DMS 273 (cell line): ENCODE measurements around the gene EGFL7.

Source experiments
- DNase-seq: peaks from one replicate; lab custom pipeline; 2025; ENCODE audit not compliant: unreplicated experiment; lab: John Stamatoyannopoulos, UW

EGFL7 gene

DNA sequence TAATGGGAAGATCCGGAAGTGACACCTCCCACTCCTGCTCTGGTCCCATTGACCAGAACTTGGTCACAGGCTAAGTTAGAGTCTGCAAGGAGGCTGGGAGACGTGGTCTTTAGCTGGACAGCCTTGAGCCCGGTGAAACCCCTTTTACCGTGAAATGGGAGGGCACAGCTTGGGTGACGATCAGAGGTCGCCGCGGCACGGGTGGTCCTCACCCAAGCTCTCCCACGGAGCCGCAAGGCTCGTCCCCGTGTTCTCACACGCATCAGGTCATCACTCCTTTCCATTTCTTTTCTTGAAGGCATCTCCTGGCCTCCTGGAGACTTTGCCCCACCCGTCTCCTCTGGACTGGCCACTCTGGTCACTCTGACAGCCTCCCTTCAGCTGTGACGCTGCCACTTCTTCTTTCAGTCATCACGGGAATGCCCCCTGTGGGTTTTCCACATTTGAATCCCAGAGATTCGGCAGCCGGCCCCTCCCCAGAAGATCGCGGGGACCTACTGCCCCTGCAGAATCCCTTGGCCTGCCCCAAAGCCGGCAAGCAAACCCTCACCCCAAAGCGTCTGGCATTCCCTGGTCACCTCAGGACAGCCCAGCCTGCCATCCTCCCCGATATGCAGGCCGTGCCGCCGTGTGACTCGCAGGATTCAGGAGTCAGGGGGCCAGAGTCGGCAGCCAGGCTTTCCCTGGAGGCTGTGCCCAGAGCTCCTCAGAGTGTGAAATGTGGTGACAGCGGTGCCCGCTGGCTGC lies 18.9 kb upstream of the EGFL7 start:
- DNase-seq, result no peak

- DNase-seq, result peak; percentile 93
Measured at GRCh38 chr9:136644343-136644592, 18.4 kb upstream of the EGFL7 start.

- no peak for DNase-seq
Measured at GRCh38 chr9:136644593-136645351, 17.9 kb upstream of the EGFL7 start.

- DNase-seq, result no peak
Measured at GRCh38 chr9:136645352-136645902, 17.3 kb upstream of the EGFL7 start.

DNA sequence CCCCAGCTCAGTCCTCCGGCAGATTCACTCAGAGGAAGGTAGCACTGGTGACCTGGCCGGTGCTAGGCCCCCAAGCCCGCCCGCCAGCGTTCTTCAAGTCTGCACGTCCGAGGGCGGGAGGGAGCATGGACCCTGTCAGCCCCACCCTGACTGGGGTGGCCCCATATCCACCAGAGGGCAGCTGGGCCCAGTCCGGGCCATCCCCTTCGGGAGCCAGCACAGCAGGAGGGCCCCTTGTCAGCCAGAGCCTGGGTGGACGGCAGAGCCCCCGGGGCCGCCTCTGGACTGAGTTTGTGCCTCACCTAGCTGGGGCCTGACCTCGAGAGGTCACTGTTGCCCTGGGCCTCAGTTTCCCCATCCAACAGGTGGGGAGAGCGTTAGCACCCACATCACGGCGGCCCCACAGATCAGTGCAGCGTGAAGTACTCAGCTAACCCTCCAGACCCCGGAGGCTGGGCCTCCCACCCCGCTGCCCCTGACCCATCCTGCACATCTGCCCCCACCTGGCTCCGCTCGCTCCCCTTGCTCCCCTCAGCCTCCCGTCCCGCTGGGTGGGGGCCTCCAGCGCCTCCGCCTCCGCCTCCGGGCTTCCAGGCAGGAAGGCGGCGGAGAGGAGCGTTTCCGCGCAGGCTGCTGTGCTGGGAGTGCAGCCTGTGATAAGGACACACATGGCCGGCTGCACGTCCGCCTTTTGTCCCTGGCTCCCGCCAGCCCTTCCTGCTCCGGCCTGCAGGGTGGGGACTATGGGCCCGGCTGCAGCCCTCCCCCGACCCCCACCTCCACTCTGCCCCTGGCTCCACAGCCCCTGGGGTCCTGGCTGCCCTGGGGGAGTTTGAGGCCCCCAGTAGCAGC lies 16.6 kb upstream of the EGFL7 start:
- no peak for DNase-seq

DNA sequence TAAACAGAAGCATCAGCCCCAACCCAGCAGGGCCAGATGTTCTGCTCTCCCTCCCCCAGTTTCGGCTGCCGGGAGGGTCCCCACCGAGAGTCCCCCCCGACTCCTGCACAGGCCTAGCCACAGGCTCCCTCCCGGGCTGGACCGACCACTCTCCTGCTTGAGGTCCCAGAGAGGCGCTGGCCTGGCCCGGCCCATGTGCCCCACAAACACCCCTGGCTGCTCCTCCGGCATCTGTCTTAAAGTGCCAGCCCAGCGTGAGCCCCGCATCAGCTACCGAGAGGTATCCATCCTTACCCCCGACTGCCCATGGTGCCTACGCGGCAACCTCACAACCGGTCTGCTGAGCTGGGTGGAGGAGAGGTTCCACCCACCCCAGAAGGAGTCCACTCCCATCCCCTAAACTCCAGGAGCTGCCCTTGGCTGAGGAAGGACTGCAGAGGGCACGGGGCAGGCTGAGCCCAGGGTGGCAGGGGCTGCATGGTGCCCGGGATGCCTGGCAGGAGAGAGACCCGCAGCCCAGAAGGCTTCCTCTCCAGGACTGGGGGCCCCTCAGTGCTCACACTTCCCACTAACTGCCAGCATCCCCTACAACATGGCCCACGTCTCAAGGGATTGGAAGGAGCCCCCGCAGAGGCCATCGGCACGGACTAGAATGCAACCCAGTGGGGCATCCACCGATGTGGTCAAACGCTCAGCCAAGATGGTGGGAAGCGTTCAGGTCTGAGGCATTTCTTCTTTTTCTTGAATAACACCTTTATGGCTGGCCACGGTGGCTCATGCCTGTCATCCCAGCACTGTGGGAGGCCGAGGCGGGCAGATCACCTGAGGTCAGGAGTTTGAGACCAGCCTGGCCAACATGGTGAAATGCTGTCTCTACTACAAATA lies 15.6 kb upstream of the EGFL7 start:
- DNase-seq, result no peak

DNA sequence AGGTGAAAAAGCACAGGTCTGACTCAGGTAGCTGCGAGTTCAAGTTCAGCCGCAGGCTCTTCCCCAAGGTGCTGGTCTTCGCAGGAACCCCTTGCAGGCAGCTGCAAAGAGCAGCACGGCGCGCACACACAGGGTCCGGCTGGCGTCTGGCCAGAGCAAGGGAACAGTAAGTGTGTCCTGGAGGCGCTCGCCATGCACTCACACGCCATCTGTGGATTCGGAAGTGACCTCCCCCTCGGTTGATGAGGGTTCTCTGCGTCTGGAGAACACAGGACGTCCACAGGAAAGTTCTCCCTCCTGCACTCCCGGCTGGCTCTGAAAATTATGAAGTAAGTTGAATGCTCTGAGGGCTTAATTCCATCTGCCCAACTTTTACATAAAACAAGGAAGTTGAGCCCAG lies 14.0 kb upstream of the EGFL7 start:
- peak; percentile 64 for DNase-seq

DNA sequence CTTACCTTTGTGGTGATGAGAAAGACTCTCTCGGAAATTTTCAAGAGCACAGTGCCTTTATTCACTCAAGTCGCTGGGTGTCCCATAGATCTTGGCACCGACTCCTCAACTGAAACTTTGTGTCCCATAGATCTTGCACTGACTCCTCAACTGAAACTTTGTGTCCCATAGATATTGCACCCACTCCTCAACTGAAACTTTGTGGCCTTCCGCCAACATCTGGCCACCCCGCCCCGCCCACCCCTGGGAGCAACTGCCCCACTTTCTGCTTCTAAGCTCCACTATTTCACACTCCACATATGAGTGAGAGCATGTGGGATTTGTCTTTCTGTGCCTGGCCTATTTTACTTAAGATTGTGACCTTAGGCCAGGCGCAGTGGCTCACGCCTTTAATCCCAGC lies 12.7 kb upstream of the EGFL7 start:
- no peak for DNase-seq

- DNase-seq, result no peak
Measured at GRCh38 chr9:136650648-136651047, 12.1 kb upstream of the EGFL7 start.

DNA sequence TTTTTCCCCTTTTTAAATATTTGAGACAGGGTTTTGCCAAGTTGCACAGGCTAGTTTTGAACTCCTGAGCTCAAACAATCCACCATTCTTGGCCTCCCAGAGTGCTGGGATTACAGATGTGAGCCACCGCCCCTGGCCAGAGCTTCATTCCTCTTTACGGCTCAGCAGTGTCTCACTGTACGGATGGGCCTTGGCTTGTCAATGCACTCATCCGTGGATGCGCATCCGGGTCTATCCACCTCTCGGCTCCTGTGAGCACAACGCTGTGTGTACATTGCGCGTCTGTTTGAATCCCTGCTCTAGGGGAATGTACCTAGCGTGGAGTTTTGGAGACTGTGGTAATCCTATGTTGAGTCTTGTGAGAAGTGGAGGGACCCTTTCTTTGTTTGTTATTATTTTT lies 10.9 kb upstream of the EGFL7 start:
- no peak for DNase-seq

GRCh38 chr9:136653323-136654079 lies 9.2 kb upstream of the EGFL7 start:
- DNase-seq, result no peak

- no peak for DNase-seq
Measured at GRCh38 chr9:136654820-136655535, 7.7 kb upstream of the EGFL7 start.

- no peak for DNase-seq
Measured at GRCh38 chr9:136655536-136656182, 7.1 kb upstream of the EGFL7 start.

- DNase-seq, result no peak
Measured at GRCh38 chr9:136656183-136656738, 6.5 kb upstream of the EGFL7 start.

DNA sequence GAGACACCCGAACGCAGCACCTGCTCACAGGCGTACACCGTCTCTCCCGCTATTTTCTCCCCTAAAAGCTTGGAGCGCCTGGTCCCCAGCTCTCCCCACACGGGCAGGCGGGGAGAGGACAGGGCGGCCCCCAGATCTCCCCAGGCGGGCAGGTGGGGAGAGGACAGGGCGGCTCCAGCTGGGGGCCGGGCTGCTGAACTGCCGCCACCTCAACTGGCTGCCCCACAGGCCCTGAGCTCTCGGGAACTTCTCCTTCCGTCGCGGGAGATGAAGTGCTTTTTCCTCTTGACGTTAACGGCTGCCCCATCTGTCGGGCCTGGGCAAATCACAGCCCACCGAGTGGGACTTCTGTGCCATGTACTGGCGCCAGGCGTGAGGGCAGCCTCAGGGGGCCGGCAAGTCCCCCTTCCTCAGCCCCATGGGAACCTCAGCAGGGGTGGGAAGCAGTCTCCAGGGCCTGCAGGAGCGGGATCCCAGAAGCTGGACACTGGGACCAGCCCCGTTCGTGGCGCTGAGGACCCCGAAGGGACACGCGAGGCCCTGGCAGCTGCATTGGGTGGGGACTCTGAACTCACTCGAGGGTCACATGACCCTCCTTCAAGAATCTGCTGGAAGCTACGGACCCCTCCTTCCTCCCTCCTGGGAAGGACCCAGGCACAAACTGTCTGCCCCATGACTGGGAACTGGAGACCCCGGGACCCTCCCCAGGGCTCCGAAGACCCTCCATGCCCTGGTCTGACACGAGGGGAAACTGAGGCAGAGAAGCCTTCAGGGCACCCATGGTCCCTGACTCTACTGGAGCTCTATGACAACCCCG lies 5.7 kb upstream of the EGFL7 start:
- DNase-seq, result peak; percentile 62

GRCh38 chr9:136657974-136658848 lies 4.5 kb upstream of the EGFL7 start:
- DNase-seq, result no peak
